ENCODE results near the gene LRCH1.

LRCH1 gene

DNA sequence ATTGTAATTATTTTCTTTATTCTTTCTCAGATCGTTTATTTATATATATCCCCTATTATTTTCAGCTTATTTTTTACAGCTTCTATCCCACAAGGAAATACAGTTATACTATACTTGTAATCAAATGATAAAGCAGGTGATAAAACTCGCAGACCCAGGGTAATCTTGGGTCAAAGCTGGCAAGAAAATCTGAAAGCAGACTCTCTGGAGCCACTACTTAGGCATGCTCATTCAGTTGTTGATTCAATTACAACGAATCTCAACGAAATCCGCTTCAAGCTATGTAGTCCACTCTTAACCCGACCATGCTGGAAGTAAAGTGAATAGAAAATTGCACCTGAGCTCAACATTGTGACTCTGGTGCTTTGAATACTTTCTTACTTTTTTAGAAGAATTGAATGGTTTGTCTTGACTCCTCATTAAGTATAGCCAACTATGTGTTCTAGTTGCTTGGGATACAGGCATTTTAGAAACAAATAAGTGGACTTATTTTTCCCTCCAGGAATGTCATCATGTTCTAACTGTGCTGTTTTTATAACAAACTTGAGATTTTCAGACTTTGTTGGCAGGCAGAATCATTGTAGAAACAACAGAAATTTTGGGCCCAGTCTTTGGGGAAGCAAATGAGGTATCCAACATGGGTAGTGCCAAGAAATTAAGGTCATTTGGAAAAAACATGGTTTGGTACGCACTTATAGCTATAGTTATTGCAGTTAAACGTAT lies 222.6 kb downstream of the LRCH1 start:
- TF ChIP-seq, protein P1, sequence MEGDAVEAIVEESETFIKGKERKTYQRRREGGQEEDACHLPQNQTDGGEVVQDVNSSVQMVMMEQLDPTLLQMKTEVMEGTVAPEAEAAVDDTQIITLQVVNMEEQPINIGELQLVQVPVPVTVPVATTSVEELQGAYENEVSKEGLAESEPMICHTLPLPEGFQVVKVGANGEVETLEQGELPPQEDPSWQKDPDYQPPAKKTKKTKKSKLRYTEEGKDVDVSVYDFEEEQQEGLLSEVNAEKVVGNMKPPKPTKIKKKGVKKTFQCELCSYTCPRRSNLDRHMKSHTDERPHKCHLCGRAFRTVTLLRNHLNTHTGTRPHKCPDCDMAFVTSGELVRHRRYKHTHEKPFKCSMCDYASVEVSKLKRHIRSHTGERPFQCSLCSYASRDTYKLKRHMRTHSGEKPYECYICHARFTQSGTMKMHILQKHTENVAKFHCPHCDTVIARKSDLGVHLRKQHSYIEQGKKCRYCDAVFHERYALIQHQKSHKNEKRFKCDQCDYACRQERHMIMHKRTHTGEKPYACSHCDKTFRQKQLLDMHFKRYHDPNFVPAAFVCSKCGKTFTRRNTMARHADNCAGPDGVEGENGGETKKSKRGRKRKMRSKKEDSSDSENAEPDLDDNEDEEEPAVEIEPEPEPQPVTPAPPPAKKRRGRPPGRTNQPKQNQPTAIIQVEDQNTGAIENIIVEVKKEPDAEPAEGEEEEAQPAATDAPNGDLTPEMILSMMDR (conservative IDR thresholded peaks at IDR 0.05; ENCODE audit: low read depth, low read length), result no peak
- no peak overlapping the region for H3K4me3 ChIP-seq (ENCODE audit: low read depth, low read length)
- DNase-seq (ENCODE audit: low read depth), result no peak

- TF ChIP-seq, protein P1 (conservative IDR thresholded peaks at IDR 0.05; ENCODE audit: low read depth, low read length), result no peak
- no peak overlapping the region for H3K4me3 ChIP-seq (ENCODE audit: low read depth, low read length)
- no peak for DNase-seq (ENCODE audit: low read depth)
Measured at GRCh38 chr13:46778095-46778494, 225.1 kb downstream of the LRCH1 start.

GRCh38 chr13:46778890-46779289 lies 225.9 kb downstream of the LRCH1 start:
- TF ChIP-seq, protein P1 (conservative IDR thresholded peaks at IDR 0.05; ENCODE audit: low read depth, low read length), result no peak
- DNase-seq (ENCODE audit: low read depth), result peak; percentile 48

GRCh38 chr13:46782066-46782465 lies 229.1 kb downstream of the LRCH1 start:
- no peak overlapping the region for H3K4me3 ChIP-seq (ENCODE audit: low read depth, low read length)
- TF ChIP-seq, protein P1 (conservative IDR thresholded peaks at IDR 0.05; ENCODE audit: low read depth, low read length), result no peak
- DNase-seq (ENCODE audit: low read depth), result no peak

More at GRCh38 chr13:46778890-46779289, 225.9 kb downstream of the LRCH1 start:
- no peak overlapping the region for H3K4me3 ChIP-seq (ENCODE audit: low read depth, low read length)

DNA sequence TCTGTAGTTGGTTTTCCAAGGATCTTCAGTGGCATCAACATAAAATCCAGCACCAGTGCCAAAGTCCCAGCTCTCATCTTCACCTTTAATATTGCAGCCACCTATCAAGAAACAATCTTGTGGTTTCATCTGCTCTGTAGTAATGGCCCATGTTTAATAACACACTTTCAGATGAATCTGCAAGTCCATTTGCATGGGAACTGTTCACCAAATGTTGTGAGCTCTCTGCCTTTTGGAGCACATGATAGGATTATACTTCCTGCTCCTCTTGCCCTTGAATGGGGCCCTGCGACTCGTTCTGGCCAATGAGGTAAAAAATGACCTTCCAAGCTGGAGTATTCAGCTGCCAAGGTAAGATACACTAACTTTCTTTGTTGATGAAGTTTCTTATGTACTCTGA lies 229.7 kb downstream of the LRCH1 start:
- TF ChIP-seq, protein P1 (conservative IDR thresholded peaks at IDR 0.05; ENCODE audit: low read depth, low read length), result no peak
- no peak overlapping the region for H3K4me3 ChIP-seq (ENCODE audit: low read depth, low read length)
- no peak for DNase-seq (ENCODE audit: low read depth)

- TF ChIP-seq, protein P1 (conservative IDR thresholded peaks at IDR 0.05; ENCODE audit: low read depth, low read length), result no peak
- no peak for DNase-seq (ENCODE audit: low read depth)
- no peak overlapping the region for H3K4me3 ChIP-seq (ENCODE audit: low read depth, low read length)
Measured at GRCh38 chr13:46783504-46783903, 230.5 kb downstream of the LRCH1 start.

GRCh38 chr13:46795321-46795720 lies 242.4 kb downstream of the LRCH1 start:
- no peak for DNase-seq (ENCODE audit: low read depth)
- TF ChIP-seq, protein P1 (conservative IDR thresholded peaks at IDR 0.05; ENCODE audit: low read depth, low read length), result no peak
- H3K4me3 ChIP-seq (ENCODE audit: low read depth, low read length), result no peak overlapping the region

Data from choroid plexus epithelial cell (primary cell).